Osteoblast (primary cell): ENCODE data around the gene TAF3. TPM values are rescaled to one million over a fixed set of nuclear protein-coding genes. Genes with fewer than 3 reads are reported as not detected.

Experiments used
- DNase-seq: peaks from one replicate; pipeline ENCODE4 v3.0.0; 2011; ENCODE audit warnings: low spot score, mixed read lengths; ENCODE audit not compliant: insufficient read length; ENCODE audit errors: missing footprints
- H2AFZ ChIP-seq: 2 replicates; pipeline ENCODE4 v1.6.0; 2011; ENCODE audit warnings: mild to moderate bottlenecking, low read length
- H3K27ac ChIP-seq: 2 replicates; pipeline ENCODE4 v1.5.1; 2011; ENCODE audit warnings: mild to moderate bottlenecking, low read depth, low read length, moderate library complexity
- H3K27me3 ChIP-seq: 2 replicates; pipeline ENCODE4 v1.6.0; 2012; ENCODE audit warnings: mild to moderate bottlenecking, control low read depth, inconsistent platforms, low read length, moderate library complexity; ENCODE audit not compliant: insufficient read depth
- H3K36me3 ChIP-seq: 2 replicates; pipeline ENCODE4 v1.5.1; 2011; ENCODE audit warnings: mild to moderate bottlenecking, low read length, control low read depth, moderate library complexity; ENCODE audit not compliant: insufficient read depth
- H3K4me1 ChIP-seq: 2 replicates; pipeline ENCODE4 v1.5.1; 2011; ENCODE audit warnings: mild to moderate bottlenecking, low read length, control low read depth, moderate library complexity; ENCODE audit not compliant: insufficient read depth
- H3K4me2 ChIP-seq: 2 replicates; pipeline ENCODE4 v1.6.0; 2011; ENCODE audit warnings: mild to moderate bottlenecking, low read length; ENCODE audit not compliant: insufficient read depth
- H3K4me3 ChIP-seq: fragments of 200-600 bp; sonication (generic); 3 replicates; pipeline ENCODE4 v1.5.1; 2012; ENCODE audit warnings: mild to moderate bottlenecking, low read length, inconsistent platforms; ENCODE audit not compliant: insufficient read depth
- H3K79me2 ChIP-seq: 2 replicates; pipeline ENCODE4 v1.6.0; 2012; ENCODE audit warnings: mild to moderate bottlenecking, low read length, control low read depth, inconsistent platforms; ENCODE audit not compliant: insufficient read depth
- H3K9me3 ChIP-seq: 2 replicates; pipeline ENCODE4 v1.5.1; 2011; ENCODE audit warnings: low read depth, low read length, control low read depth
- H4K20me1 ChIP-seq: 2 replicates; pipeline ENCODE4 v1.6.0; 2012; ENCODE audit warnings: mild to moderate bottlenecking, low read length, control low read depth; ENCODE audit not compliant: insufficient read depth
- CTCF ChIP-seq: IDR thresholded peaks from 2 replicates; pipeline ENCODE4 v1.5.1; 2011; ENCODE audit warnings: mild to moderate bottlenecking, low read depth, low read length, moderate library complexity; ENCODE audit errors: extremely low read depth
- total RNA-seq: library from RNA; depleted of rRNA; stranded (reverse); fragments of >200 nt; gene quantifications from 2 replicates; pipeline ENCODE4 v1.2.3, GENCODE V29; 2012

The TAF3 gene
- total RNA-seq, 1 donor, result 2.2 TPM

GRCh38 chr10:8051109-8051821 is 233.0 kb downstream of the TAF3 start:
- H3K9me3 ChIP-seq, result no peaks in the 10 kb centered on the region
- no peak for TF ChIP-seq CTCF
- H4K20me1 ChIP-seq, result no peaks in the 10 kb centered on the region
- no peak overlapping the region for H3K27ac ChIP-seq
- no peak overlapping the region for H3K4me3 ChIP-seq
- H3K4me2 ChIP-seq, result no peak overlapping the region
- peaks cover 6% of the 10 kb centered on the region for H3K4me1 ChIP-seq
- peaks cover 94% of the 10 kb centered on the region for H3K27me3 ChIP-seq
- DNase-seq, result peak; percentile 89
- H3K36me3 ChIP-seq, result no peaks in the 10 kb centered on the region
- no peaks in the 10 kb centered on the region for H3K79me2 ChIP-seq
- no peak overlapping the region for H2AFZ ChIP-seq

DNA sequence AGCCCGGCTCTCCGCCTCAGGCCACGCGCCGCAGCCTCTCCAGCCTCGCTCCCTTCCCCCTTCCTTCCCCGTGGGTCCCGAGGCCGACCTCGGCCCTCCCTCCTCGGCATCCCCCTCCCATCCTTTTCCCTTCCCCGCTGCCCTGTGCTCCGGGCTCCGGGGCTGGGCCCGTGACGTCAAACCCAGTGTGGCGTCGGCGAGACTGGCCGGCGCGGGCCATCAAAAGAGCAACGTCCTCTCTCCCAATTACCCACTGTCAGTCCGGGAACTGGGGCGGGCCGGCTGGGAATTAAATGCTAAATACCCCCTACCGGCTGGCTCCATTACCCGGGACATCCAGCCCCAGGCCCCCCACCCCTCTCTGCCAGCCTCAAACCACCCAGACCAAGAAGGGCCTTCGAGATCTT is 233.5 kb downstream of the TAF3 start:
- Histone ChIP-seq H3K4me2 (no peak overlapping the region), H3K4me1 (peaks cover 6% of the 10 kb centered on the region), H3K27ac (no peak overlapping the region), H3K9me3 (no peaks in the 10 kb centered on the region), H2AFZ (no peak overlapping the region), H3K27me3 (peaks cover 93% of the 10 kb centered on the region), H3K36me3 (no peaks in the 10 kb centered on the region), H4K20me1 (no peaks in the 10 kb centered on the region), H3K79me2 (no peaks in the 10 kb centered on the region), H3K4me3 (no peak overlapping the region)
- peak; percentile 81 for DNase-seq
- no peak for TF ChIP-seq CTCF

GRCh38 chr10:8052341-8052955 is 234.1 kb downstream of the TAF3 start:
- H3K4me1 ChIP-seq, result peaks cover 6% of the 10 kb centered on the region
- H3K9me3 ChIP-seq, result no peaks in the 10 kb centered on the region
- no peaks in the 10 kb centered on the region for H4K20me1 ChIP-seq
- no peak for TF ChIP-seq CTCF
- H3K36me3 ChIP-seq, result no peaks in the 10 kb centered on the region
- H3K4me3 ChIP-seq, result no peak overlapping the region
- H3K79me2 ChIP-seq, result no peaks in the 10 kb centered on the region
- H3K27ac ChIP-seq, result no peak overlapping the region
- DNase-seq, result peak; percentile 85
- no peak overlapping the region for H2AFZ ChIP-seq
- peaks cover 89% of the 10 kb centered on the region for H3K27me3 ChIP-seq
- peak overlapping the region; percentile 7 for H3K4me2 ChIP-seq

- no peaks in the 10 kb centered on the region for H3K36me3 ChIP-seq
- H3K4me2 ChIP-seq, result peak overlapping the region; percentile 77
- DNase-seq, result no peak
- peaks cover 6% of the 10 kb centered on the region for H3K4me1 ChIP-seq
- H3K4me3 ChIP-seq, result no peak overlapping the region
- no peaks in the 10 kb centered on the region for H3K9me3 ChIP-seq
- H4K20me1 ChIP-seq, result no peaks in the 10 kb centered on the region
- H3K79me2 ChIP-seq, result no peaks in the 10 kb centered on the region
- H2AFZ ChIP-seq, result no peak overlapping the region
- H3K27ac ChIP-seq, result no peak overlapping the region
- peak; percentile 29 for TF ChIP-seq CTCF
- peaks cover 86% of the 10 kb centered on the region for H3K27me3 ChIP-seq
Observed at GRCh38 chr10:8052956-8053445, 234.7 kb downstream of the TAF3 start.
